Stimulated activated naive CD8-positive, alpha-beta T cell treated with anti-CD3 and anti-CD28 coated beads, Interleukin-15, Interleukin-2, amounts not matched to agents 100 ng/mL and 50 ng/mL, for 24 hours (primary cell): ENCODE data around the gene JADE3.
"Not testable (repeated sequence)": the region's sequence is repeated elsewhere in the genome, so short reads cannot be mapped to it uniquely, and the experiment has no call there.

Experiments used
- H3K27ac Mint-ChIP-seq: one replicate; pipeline ENCODE4 v1.8.0; 2021; ENCODE audit warnings: mild to moderate bottlenecking, mixed read lengths
- H3K27me3 Mint-ChIP-seq: one replicate; pipeline ENCODE4 v1.8.0; 2021; ENCODE audit warnings: mixed read lengths
- H3K36me3 Mint-ChIP-seq: one replicate; pipeline ENCODE4 v1.8.0; 2021; ENCODE audit warnings: low read depth, mixed read lengths
- H3K4me1 Mint-ChIP-seq: one replicate; pipeline ENCODE4 v1.8.0; 2021; ENCODE audit warnings: low read depth, mixed read lengths
- H3K4me3 Mint-ChIP-seq: one replicate; pipeline ENCODE4 v1.8.0; 2021; ENCODE audit warnings: mild to moderate bottlenecking, mixed read lengths
- H3K9me3 Mint-ChIP-seq: one replicate; pipeline ENCODE4 v1.8.0; 2021; ENCODE audit warnings: mixed read lengths

Gene JADE3

GRCh38 chrX:46916273-46916672, 4.1 kb downstream of the JADE3 start:
- Mint-ChIP-seq H3K4me1 (peaks cover 12% of the 10 kb centered on the region), H3K4me3 (no peak overlapping the region), H3K27me3 (peaks cover 35% of the 10 kb centered on the region), H3K9me3 (peaks cover 5% of the 10 kb centered on the region), H3K27ac (no peak overlapping the region), H3K36me3 (peaks cover 6% of the 10 kb centered on the region)

- Mint-ChIP-seq H3K4me1 (peaks cover 12% of the 10 kb centered on the region), H3K4me3 (no peak overlapping the region), H3K9me3 (peaks cover 5% of the 10 kb centered on the region), H3K27me3 (peaks cover 31% of the 10 kb centered on the region), H3K36me3 (peaks cover 6% of the 10 kb centered on the region), H3K27ac (no peak overlapping the region)
Observed at GRCh38 chrX:46917622-46918021, 5.4 kb downstream of the JADE3 start.

GRCh38 chrX:46918434-46918833, 6.2 kb downstream of the JADE3 start:
- Mint-ChIP-seq H3K27me3 (peaks cover 30% of the 10 kb centered on the region), H3K36me3 (peaks cover 6% of the 10 kb centered on the region), H3K9me3 (peaks cover 5% of the 10 kb centered on the region), H3K4me3 (no peak overlapping the region), H3K27ac (no peak overlapping the region), H3K4me1 (peaks cover 12% of the 10 kb centered on the region)

- Mint-ChIP-seq H3K27ac (no peak overlapping the region), H3K4me1 (no peaks in the 10 kb centered on the region), H3K4me3 (no peak overlapping the region), H3K36me3 (peaks cover 6% of the 10 kb centered on the region), H3K9me3 (peaks cover 5% of the 10 kb centered on the region), H3K27me3 (peaks cover 13% of the 10 kb centered on the region)
Observed at GRCh38 chrX:46920235-46920634, 8.0 kb downstream of the JADE3 start.

- H3K9me3 Mint-ChIP-seq, result peaks cover 5% of the 10 kb centered on the region
- no peak overlapping the region for H3K27ac Mint-ChIP-seq
- peaks cover 2% of the 10 kb centered on the region for H3K27me3 Mint-ChIP-seq
- no peak overlapping the region for H3K4me3 Mint-ChIP-seq
- H3K4me1 Mint-ChIP-seq, result no peaks in the 10 kb centered on the region
- H3K36me3 Mint-ChIP-seq, result peaks cover 6% of the 10 kb centered on the region
Observed at GRCh38 chrX:46922611-46923010, 10.4 kb downstream of the JADE3 start.

GRCh38 chrX:46927718-46928117, 15.5 kb downstream of the JADE3 start:
- no peaks in the 10 kb centered on the region for H3K9me3 Mint-ChIP-seq
- H3K27me3 Mint-ChIP-seq, result no peaks in the 10 kb centered on the region
- no peaks in the 10 kb centered on the region for H3K4me1 Mint-ChIP-seq
- no peaks in the 10 kb centered on the region for H3K36me3 Mint-ChIP-seq
- no peak overlapping the region for H3K27ac Mint-ChIP-seq
- no peak overlapping the region for H3K4me3 Mint-ChIP-seq

- H3K27ac Mint-ChIP-seq, result no peak overlapping the region
- H3K4me1 Mint-ChIP-seq, result no peaks in the 10 kb centered on the region
- H3K36me3 Mint-ChIP-seq, result no peaks in the 10 kb centered on the region
- H3K9me3 Mint-ChIP-seq, result no peaks in the 10 kb centered on the region
- H3K4me3 Mint-ChIP-seq, result no peak overlapping the region
- no peaks in the 10 kb centered on the region for H3K27me3 Mint-ChIP-seq
Observed at GRCh38 chrX:46929439-46930261, 17.4 kb downstream of the JADE3 start.

- no peaks in the 10 kb centered on the region for H3K4me1 Mint-ChIP-seq
- no peak overlapping the region for H3K4me3 Mint-ChIP-seq
Observed at GRCh38 chrX:46935295-46935694, 23.1 kb downstream of the JADE3 start.

GRCh38 chrX:46938589-46938988, 26.4 kb downstream of the JADE3 start:
- H3K4me3 Mint-ChIP-seq, result no peak overlapping the region
- H3K36me3 Mint-ChIP-seq, result no peaks in the 10 kb centered on the region
- H3K4me1 Mint-ChIP-seq, result no peaks in the 10 kb centered on the region
- no peaks in the 10 kb centered on the region for H3K9me3 Mint-ChIP-seq
- H3K27me3 Mint-ChIP-seq, result peaks cover 4% of the 10 kb centered on the region
- no peak overlapping the region for H3K27ac Mint-ChIP-seq

More at GRCh38 chrX:46935295-46935694, 23.1 kb downstream of the JADE3 start:
- no peaks in the 10 kb centered on the region for H3K36me3 Mint-ChIP-seq
- no peak overlapping the region for H3K27ac Mint-ChIP-seq
- no peaks in the 10 kb centered on the region for H3K9me3 Mint-ChIP-seq
- no peaks in the 10 kb centered on the region for H3K27me3 Mint-ChIP-seq

GRCh38 chrX:46941341-46941740, 29.1 kb downstream of the JADE3 start:
- no peak overlapping the region for H3K4me3 Mint-ChIP-seq
- peaks cover 4% of the 10 kb centered on the region for H3K27me3 Mint-ChIP-seq
- H3K36me3 Mint-ChIP-seq, result no peaks in the 10 kb centered on the region
- no peak overlapping the region for H3K27ac Mint-ChIP-seq
- H3K9me3 Mint-ChIP-seq, result no peaks in the 10 kb centered on the region
- peaks cover 3% of the 10 kb centered on the region for H3K4me1 Mint-ChIP-seq

GRCh38 chrX:46953137-46953527, 40.9 kb downstream of the JADE3 start:
- peak overlapping the region; percentile 13 for H3K4me3 Mint-ChIP-seq
- peak overlapping the region; percentile 45 for H3K27ac Mint-ChIP-seq
- H3K9me3 Mint-ChIP-seq, result no peaks in the 10 kb centered on the region
- peaks cover 15% of the 10 kb centered on the region for H3K4me1 Mint-ChIP-seq
- no peaks in the 10 kb centered on the region for H3K36me3 Mint-ChIP-seq
- no peaks in the 10 kb centered on the region for H3K27me3 Mint-ChIP-seq

GRCh38 chrX:46953597-46953996, 41.4 kb downstream of the JADE3 start:
- H3K4me1 Mint-ChIP-seq, result peaks cover 15% of the 10 kb centered on the region
- peak overlapping the region; percentile 13 for H3K4me3 Mint-ChIP-seq
- H3K27ac Mint-ChIP-seq, result peak overlapping the region; percentile 63
- no peaks in the 10 kb centered on the region for H3K9me3 Mint-ChIP-seq
- H3K36me3 Mint-ChIP-seq, result no peaks in the 10 kb centered on the region
- no peaks in the 10 kb centered on the region for H3K27me3 Mint-ChIP-seq

- no peaks in the 10 kb centered on the region for H3K9me3 Mint-ChIP-seq
- H3K27ac Mint-ChIP-seq, result no peak overlapping the region
- no peaks in the 10 kb centered on the region for H3K27me3 Mint-ChIP-seq
- peaks cover 18% of the 10 kb centered on the region for H3K4me1 Mint-ChIP-seq
- no peaks in the 10 kb centered on the region for H3K36me3 Mint-ChIP-seq
- H3K4me3 Mint-ChIP-seq, result no peak overlapping the region
Observed at GRCh38 chrX:46954716-46955115, 42.5 kb downstream of the JADE3 start.

- H3K4me1 Mint-ChIP-seq, result peaks cover 18% of the 10 kb centered on the region
- H3K27ac Mint-ChIP-seq, H3K4me3 Mint-ChIP-seq, H3K27me3 Mint-ChIP-seq, H3K36me3 Mint-ChIP-seq, H3K9me3 Mint-ChIP-seq: not testable (repeated sequence)
Observed at GRCh38 chrX:46956589-46956988, 44.4 kb downstream of the JADE3 start.

GRCh38 chrX:46957297-46957696, 45.1 kb downstream of the JADE3 start:
- no peaks in the 10 kb centered on the region for H3K9me3 Mint-ChIP-seq
- no peak overlapping the region for H3K4me3 Mint-ChIP-seq
- peaks cover 15% of the 10 kb centered on the region for H3K4me1 Mint-ChIP-seq
- no peak overlapping the region for H3K27ac Mint-ChIP-seq
- no peaks in the 10 kb centered on the region for H3K27me3 Mint-ChIP-seq
- H3K36me3 Mint-ChIP-seq, result no peaks in the 10 kb centered on the region

- H3K36me3 Mint-ChIP-seq, result no peaks in the 10 kb centered on the region
- H3K9me3 Mint-ChIP-seq, result no peaks in the 10 kb centered on the region
- H3K4me3 Mint-ChIP-seq, result no peak overlapping the region
- no peak overlapping the region for H3K27ac Mint-ChIP-seq
- no peaks in the 10 kb centered on the region for H3K27me3 Mint-ChIP-seq
- H3K4me1 Mint-ChIP-seq, result peaks cover 3% of the 10 kb centered on the region
Observed at GRCh38 chrX:46959101-46959500, 46.9 kb downstream of the JADE3 start.
